CD4-positive, alpha-beta T cell treated with Interleukin-6 at 100 ng/mL for 8 hours (primary cell): ENCODE measurements around the gene AK3.

ENCODE experiments used
- DNase-seq: peaks from one replicate; pipeline ENCODE4 v3.0.0-alpha.2; 2020; ENCODE audit warnings: mixed read lengths, low spot score

Gene AK3

DNA sequence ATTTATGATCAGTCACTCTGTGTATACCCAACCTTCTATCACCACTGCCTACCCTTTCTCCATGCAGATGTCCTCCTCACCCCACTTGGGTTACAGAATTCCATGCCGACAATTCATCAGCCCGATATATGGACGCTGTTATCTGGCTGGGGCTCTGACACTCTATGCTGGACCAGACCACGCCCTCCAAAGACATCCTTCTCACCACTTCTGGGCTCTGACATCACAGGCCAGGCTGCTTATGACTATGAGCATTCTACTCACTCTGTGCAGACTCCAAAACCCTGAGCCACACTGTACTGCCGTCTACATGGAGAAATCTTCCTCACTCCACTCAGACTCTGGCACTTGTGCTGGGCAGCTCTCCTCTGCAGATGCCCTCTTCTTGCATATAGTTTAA lies 7.6 kb upstream of the AK3 start:
- DNase-seq: no peak

DNA sequence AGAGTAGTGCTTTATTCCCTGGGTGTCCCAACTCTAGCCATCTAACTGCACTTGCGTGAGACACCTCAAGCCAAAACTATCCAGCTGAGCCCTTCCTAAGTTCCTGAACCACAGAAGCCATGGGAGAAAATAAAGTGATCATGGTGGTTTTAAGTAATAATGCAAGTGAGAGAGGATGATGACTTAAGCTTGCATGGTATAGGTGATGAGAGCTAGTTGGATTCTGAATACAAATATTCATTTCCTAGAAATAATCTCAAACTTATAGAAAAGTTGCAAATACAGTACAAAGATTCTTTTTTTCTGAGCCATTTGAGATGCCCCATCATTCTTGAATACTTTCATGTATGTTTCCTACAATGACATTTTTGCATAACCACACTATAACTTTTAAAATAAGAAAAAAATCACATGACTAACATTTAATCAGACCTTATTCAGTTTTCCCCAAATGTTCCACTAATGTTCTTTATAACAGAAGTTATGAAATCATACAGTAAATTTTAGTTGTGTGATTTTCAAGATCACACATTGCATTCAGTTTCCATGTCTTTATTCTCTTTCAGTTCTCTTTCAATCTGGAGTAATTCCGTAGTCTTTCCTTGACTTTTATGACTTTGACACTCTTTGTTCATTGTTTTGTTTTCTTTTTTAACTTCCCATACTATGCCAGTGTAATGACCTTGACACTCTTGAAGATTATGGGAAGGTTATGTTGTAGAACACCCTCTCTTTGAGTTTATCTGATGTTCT lies 5.5 kb upstream of the AK3 start:
- no peak for DNase-seq

DNA sequence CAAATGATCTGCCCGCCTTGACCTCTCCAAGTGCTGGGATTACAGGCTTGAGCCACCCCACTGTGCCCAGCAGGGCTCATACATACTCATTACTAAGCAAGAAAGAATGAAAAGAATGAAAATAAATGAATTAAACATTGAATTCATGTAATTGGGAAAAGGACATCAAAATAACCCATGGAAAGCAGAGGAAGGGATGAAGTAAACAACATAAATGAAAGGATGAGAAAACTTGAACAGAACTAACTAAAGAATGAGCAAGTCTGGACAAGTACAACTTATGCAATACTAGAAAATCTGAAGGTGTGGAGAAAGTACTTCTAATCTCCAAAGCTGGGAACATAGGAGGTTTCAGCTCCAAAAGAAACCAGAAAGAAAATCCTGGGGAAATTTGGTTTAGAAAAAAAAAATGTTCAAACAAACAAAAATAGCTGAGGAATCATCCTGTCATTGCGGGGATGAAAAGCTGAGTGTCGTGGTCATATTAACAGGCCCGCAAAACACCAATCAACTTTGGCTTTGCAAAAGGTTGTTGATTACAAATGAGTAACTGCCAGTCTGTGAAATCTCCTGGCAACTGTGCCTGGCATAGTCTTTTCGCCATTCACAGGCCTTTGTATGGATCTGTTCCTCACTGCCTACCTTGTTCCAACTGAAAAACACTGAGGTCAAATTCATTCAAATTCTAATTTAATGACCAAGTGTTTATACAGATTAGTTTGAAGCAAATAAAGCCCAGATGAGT lies 2.3 kb upstream of the AK3 start:
- no peak for DNase-seq

DNA sequence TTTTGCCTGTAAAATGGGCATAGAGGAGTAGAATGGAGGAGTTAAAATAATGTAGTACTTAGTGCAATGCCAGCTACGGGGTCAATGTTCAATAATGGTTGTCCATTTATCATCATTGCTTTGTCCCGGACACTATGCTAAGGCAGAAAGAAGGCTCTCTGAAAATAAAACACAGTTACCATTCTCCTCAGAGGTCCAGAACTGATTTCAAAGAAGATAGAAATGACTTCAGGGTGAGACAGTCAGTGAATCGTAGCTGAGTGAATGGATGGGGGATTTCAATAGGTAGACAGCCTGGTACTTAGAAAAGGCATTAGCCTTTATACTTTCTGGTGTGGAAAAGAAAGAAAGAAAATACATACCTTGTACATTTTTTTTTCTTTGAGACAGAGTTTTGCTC lies 1.2 kb upstream of the AK3 start:
- no peak for DNase-seq

DNA sequence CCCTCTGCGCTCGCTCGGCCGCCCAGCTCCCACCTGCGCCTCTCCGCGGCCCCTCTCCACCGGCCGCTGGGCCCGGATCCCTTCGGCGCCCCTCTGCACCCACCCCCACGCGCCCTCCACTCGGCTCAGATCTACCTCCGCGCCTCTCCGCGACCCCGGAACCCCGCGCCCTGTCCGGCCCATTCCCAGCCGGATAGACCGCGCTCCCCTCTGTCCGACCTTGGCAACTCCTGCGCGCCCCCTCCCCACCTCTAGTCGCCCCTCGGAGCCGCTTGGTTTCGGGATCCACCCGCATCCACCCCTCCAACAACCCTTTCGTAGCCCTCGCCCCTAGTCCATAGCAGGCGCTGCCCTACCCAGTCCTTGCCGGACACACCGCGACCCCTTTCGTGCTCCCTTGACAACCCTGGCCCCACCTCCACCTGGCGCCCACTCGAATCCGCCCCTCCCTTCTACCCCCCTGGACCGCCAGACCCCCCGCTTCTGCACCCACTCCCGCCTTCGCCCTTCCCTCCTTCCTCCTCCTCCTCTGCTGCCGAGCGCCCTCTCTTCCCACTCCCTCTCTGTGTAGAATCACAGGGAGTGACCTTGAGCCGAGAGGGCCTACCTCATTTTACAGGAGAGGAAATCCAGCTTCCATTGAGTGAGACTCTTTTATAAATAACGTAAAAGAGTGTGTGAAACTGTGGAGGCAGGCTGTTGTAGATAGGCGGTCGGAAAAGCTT lies 525 bp upstream of the AK3 start:
- DNase-seq: no peak

DNA sequence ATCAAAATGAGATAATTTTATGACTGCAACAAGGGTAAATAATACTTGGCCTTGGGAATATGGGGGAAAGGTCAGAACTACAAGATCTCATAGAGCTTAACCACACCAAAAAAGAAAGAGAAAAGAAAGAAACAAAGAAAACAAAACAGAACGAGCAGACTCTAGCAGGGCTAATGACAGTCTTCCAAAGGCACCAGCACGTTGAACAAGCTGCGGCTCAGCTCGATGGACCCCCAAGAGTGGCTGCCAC lies 689 bp downstream of the AK3 start:
- DNase-seq: no peak

DNA sequence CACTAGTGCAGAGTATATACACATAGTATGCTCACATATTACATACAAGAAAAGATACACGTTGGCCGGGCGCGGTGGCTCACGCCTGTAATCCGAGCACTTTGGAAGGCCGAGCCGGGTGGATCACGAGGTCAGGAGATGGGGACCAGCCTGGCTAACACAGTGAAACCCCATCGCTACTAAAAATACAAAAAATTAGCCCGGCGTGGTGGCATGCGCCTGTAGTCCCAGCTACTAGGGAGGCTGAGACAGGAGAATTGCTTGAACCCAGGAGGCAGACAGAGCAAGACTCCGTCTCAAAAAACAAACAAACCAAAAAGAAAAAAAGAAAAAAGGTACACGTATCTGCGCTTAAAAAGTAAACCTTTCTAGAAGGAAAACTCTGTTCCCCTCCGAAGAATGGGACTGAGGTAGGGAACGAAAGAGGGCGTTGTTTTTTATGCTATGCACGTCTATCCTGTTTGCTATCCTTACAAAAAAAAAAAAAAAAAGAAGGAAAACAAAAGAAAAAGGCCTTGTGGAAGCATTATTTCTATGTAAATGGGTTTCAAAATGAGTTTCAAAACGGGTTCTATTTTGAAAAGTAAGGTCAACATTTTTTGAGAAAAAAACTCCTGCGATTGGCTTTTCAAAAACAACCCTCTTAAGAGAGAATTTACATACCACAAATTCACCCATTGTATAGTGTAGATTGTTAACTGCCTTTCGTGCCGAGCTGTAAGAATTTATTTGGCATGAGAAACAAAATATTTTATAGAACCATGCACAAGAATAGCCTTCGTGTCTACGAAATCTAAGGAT lies 1.2 kb downstream of the AK3 start:
- DNase-seq: no peak

DNA sequence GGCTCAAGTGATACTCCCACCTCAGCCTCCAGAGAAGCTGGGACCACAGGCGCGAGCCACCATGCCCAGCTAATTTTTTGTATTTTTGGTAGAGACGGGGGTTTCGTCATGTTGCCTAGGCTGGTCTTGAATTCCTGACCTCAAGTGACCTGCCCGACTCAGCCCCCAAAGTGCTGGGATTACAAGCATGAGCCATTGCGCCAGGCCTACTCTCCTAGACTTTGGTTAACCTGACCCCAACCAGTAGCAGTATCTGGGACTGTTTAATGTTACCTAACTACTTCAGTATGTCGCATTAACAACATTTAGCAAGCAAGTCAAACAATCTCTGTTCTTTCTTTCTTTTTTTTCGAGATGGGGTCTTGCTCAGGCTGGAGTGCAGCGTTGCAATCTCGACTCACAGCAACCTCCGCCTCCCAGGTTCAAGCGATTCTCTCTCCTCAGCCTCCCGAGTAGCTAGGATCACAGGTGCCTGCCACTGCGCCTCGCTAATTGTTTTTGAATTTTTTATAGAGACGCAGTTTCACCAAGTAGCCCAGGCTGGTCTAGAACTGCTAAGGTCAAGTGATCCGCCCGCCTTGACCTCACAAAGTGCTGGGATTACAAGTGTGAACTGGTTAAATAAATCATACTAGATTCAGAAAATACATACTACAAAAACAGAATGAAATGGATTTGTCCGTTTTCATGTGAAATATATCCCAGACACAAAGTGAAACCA lies 2.0 kb downstream of the AK3 start:
- DNase-seq: no peak

DNA sequence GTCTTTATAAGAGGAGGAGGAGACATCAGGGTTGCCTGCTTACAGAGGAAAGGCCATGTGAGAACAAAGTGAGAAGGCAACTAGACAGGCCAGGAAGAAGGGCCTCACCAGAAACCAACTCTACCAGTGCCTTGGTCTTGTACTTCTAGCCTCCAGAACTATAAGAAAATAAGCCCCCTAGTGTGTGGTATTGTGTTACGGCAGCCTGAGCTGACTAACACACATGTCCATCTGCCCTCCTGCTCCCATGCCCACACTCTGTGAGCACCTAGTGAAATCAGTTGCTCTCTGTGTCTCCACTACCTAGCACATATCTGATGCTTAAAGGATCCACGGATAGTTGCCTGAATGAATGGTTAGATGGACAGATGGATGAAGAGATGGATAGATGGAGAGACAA lies 6.9 kb downstream of the AK3 start:
- no peak for DNase-seq

DNA sequence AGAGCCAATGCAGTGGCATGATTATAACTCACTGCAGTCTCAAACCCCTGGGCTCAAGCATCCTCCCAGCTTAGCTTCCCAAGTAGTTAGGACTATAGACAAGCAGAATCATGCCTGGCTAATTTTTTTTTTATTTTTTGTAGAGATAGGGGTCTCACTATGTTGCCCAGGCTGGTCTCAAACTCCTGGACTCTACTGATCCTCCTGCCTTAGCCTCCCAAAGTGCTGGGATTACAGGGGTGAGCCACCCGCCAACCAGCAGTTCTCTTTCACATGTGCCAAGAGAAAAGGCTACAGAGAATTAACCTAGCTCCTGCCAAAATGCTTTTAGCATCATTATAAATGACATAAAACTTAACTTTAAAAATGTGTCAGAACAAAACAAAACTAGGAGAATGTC lies 8.1 kb downstream of the AK3 start:
- no peak for DNase-seq

DNA sequence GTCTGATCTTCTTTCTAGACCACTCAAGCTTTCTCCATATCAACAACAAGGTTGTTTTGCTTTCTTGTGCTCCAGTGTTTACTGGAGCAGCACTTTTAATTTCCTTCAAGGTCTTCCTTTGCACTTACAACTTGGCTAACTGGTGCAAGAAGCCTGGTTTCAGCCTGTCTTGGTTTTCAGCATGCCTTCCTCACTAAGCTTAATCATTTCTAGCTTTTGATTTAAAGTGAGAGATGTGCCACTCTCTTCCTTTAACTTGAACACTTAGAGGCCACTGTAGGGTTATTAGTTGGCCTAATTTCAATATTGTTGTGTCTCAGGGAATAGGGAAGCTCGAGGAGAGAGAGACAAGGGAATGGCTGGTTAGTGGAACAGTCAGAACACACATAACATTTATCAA lies 13.4 kb downstream of the AK3 start:
- no peak for DNase-seq

DNA sequence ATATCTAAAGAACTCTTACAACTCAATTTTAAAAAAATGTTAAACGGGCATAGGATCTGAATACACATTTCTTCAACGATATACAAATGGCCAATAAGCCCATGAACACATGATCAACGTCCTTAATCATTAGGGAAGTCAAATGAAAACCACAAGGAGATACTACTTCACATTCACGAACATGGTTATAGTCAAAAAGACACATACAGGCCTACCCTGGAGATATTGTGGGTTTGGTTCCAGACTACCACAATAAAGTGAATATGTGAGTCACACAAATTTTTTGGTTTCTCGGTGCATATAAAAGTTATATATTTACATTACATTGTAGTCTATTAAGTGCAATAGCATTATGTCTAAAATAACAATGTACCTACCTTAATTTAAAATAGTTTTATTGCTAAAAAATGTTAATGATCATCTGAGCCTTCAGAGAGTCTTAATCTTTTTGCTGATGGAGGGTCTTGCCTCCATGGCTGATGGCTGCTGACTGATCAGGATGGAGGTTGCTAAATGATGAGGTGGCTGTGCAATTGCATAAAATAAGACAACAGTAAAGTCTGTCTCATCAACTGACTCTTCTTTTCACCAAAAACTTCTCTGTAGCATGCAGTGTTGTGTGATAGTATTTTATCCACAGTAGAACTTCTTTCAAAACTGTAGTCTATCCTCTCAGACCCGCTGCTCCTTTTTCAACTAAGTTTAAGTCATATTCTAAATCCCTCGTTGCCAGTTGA lies 15.1 kb downstream of the AK3 start:
- DNase-seq: no peak

DNA sequence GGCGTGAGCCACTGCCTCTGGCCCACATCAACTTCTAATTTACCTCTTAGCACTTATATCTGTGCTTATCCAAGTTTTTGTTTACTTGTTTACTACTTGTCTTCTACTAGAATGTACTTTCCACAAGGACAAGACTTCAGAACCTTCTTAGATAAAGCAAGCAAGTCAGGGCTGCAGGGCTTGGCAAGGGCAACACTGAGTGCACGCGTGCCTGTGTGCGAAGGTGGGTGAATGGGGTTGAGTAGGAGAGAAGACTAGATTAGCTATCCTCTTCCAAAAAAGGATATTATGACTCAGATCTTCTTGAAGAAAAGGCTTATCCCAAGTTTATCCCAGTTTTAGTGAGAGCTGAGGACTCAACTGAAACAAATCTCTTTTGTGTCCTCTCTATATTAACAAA lies 19.3 kb downstream of the AK3 start:
- no peak for DNase-seq

DNA sequence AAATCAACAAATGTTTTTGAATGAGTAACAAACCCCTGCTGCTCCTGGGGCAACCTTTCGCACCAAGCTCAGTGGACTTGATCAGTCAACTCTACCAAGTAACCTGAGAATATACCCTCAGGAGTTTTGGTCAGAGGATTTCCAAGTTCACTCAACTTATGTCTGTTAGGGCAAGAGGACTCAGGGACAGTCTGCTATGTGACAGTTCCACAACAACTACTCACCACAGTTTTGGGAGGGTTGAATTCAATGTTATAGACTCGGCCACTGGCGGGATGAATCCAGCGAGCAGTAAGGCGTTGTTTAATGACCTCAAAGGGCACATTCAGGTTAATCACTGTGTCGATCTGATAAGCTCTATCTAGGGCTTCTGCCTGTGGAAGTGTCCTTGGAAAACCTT lies 22.1 kb downstream of the AK3 start:
- no peak for DNase-seq

DNA sequence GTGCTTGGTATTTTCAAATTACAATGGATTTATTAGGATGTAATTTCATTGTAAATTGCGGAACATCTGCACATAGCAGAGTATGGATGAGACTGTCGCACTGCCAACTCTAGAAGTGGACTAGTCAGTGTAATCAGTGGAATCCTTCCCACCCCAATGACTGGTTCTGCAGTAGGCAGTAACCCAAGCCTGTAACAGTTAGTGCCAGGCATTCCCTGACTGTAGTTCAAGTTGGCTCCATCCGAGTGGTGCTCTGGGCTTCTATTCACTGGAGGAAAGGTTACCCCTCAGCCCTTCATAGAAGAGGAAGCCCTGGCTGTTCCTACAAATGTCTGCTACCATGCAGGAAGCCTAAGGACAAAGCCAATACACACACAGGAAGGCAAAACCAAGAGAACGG lies 23.2 kb downstream of the AK3 start:
- DNase-seq: no peak

DNA sequence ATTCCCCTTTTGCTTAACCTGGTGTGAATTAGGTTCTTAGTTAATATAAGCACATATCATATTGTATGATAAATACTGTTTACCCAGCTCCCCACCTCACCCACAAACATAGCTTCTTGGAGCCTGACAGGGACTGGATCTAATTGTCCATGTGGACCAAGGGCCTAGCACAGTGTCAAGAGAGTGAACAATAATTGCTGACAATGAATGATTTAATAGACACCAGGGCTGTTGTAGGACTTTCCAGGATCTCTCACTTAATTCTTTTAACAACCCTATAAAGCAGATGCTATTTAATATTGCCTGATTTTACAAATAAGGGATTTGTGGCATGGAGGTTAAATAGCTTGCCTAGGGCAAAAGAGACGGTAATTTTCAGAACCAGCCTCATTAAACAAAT lies 24.8 kb downstream of the AK3 start:
- no peak for DNase-seq

DNA sequence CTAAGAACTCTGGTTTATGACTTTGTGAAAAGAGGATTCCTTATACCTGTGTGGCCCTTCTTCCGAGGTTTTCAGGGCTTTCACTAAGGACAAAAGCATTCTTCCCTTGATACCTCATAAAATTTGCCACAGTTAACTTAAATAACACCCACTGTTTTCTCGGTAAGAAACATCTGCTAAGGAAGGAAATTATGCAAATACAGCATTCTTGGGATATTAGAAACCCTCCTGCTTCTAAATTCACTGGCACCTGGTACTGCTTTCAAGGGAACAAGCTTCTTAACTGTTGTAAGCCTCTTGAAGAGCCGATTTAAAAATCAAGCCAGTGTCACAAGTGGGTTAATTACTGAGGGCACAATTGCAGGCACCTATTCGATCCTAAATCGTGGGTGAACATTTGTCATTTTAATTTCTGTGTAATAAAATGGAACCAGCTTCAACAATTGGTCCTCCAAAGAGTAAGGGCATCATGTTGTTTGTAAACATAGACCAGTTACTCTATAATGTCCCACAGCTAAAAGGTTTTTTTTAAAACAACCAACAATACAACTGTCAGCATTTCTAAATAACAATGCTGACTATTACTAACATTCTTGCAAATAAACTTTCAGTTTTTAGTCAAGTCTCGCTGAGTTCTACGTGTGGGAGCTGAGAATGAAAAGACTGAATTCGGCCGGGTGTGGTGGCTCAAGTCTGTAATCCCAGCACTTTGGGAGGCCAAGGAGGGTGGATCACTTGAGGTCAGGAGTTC lies 26.6 kb downstream of the AK3 start:
- DNase-seq: no peak

DNA sequence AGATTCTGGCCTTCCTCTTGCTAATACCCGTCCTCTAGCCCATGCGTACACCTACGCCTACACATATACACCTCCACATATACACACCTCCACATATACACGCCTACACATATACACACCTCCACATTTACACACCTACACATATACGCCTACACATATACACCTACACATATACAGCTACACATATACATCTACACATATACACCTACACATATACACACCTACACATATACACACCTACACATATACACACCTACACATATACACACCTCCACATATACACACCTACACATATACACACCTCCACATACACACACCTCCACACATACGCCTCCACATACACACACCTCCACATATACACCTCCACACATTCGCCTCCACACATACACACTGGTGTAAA lies 27.2 kb downstream of the AK3 start:
- no peak for DNase-seq

DNA sequence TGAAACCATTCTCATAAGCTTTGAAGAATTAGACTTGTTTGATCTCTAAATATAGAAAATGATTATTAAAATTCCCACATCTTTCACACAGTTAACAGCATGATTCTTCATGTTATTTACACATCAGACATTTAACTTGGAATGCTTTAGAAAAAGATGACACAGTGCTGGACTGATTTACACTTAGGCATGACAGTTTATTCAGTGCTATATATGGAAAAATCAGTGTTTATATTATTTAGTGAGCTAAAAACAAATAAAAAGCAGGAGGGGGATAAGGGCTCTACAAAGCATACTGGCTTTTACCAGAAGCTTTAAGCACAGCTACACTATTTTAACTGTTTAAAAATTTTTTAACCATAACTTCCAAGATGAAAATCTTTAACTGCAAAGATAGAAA lies 31.6 kb downstream of the AK3 start:
- DNase-seq: no peak

DNA sequence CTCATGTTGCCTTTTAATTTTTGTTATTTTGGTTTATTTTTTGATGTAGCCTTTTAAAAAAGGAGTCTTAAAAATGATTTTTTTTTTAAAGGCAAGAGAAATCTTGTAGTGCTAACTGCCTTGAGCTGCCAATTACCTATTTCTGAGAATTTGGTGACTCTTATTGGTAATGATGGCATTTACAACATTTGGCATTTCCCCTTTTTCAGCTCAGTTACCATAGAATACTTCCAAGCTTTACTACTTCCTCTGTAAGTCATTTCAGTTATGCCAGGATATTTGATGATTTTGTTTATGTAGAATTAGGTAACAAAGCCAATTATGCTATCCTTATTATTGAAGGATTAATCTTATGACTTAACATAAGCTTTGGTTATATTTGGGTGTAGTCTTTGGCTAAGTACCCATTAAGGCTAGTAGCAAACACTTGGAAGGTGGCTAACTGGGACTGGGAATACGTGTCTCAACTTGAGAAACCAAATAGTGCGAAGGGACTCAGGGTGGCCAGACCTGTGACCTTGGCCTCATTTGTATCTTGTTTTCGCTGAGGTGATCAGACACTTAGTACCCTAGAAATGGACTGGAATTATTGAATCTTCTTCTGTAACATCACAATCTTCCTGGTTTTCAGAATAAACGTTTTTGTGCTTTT lies 33.9 kb downstream of the AK3 start:
- no peak for DNase-seq
